ENCODE data around the gene AQP12B. TPM values are rescaled to one million over a fixed set of nuclear protein-coding genes. Genes with fewer than 3 reads are reported as not detected.

Gene AQP12B
- total and polyA plus RNA-seq, 9 of the 15 experiments (the other 6 are each of a cell fraction or from before 2014, with no cell fraction given), result not detected

- TF ChIP-seq, protein P1, sequence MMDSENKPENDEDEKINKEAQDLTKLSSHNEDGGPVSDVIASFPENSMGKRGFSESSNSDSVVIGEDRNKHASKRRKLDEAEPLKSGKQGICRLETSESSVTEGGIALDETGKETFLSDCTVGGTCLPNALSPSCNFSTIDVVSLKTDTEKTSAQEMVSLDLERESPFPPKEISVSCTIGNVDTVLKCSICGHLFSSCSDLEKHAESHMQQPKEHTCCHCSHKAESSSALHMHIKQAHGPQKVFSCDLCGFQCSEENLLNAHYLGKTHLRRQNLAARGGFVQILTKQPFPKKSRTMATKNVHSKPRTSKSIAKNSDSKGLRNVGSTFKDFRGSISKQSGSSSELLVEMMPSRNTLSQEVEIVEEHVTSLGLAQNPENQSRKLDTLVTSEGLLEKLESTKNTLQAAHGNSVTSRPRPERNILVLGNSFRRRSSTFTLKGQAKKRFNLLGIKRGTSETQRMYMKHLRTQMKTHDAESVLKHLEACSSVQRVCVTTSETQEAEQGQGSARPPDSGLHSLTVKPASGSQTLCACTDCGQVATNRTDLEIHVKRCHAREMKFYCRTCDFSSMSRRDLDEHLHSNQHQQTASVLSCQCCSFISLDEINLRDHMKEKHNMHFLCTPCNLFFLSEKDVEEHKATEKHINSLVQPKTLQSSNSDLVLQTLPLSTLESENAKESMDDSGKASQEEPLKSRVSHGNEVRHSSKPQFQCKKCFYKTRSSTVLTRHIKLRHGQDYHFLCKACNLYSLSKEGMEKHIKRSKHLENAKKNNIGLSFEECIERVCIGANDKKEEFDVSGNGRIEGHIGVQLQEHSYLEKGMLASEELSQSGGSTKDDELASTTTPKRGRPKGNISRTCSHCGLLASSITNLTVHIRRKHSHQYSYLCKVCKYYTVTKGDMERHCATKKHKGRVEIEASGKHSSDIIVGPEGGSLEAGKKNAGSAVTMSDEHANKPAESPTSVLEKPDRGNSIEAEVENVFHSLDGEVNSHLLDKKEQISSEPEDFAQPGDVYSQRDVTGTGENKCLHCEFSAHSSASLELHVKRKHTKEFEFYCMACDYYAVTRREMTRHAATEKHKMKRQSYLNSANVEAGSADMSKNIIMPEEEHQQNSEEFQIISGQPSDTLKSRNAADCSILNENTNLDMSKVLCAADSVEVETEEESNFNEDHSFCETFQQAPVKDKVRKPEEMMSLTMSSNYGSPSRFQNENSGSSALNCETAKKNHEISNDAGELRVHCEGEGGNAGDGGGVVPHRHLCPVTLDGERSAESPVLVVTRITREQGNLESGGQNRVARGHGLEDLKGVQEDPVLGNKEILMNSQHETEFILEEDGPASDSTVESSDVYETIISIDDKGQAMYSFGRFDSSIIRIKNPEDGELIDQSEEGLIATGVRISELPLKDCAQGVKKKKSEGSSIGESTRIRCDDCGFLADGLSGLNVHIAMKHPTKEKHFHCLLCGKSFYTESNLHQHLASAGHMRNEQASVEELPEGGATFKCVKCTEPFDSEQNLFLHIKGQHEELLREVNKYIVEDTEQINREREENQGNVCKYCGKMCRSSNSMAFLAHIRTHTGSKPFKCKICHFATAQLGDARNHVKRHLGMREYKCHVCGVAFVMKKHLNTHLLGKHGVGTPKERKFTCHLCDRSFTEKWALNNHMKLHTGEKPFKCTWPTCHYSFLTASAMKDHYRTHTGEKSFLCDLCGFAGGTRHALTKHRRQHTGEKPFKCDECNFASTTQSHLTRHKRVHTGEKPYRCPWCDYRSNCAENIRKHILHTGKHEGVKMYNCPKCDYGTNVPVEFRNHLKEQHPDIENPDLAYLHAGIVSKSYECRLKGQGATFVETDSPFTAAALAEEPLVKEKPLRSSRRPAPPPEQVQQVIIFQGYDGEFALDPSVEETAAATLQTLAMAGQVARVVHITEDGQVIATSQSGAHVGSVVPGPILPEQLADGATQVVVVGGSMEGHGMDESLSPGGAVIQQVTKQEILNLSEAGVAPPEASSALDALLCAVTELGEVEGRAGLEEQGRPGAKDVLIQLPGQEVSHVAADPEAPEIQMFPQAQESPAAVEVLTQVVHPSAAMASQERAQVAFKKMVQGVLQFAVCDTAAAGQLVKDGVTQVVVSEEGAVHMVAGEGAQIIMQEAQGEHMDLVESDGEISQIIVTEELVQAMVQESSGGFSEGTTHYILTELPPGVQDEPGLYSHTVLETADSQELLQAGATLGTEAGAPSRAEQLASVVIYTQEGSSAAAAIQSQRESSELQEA (IDR thresholded peaks at IDR 0.05; ENCODE audit: low read depth), result no peak
- TF ChIP-seq THAP12 (CRISPR knock-in tag; IDR thresholded peaks at IDR 0.05) (no peak), NEUROD1 (IDR thresholded peaks at IDR 0.05; ENCODE audit: borderline replicate concordance, low read depth, low read length, partially characterized antibody) (no peak), TGIF2 (CRISPR knock-in tag; IDR thresholded peaks at IDR 0.05) (no peak), THAP7 (CRISPR knock-in tag; IDR thresholded peaks at IDR 0.05) (no peak)
These were observed 36.3 kb upstream of the AQP12B start (continued) for GRCh38 chr2:240718896-240719490.
